MM.1S (cell line): ENCODE results near the gene TSPO2.

Experiments
- DNase-seq: peaks from one replicate; pipeline ENCODE4 v3.0.0-alpha.2; 2015
- H2AFZ ChIP-seq: fragments of 300-600 bp; sonication (generic); 2 replicates; pipeline ENCODE4 v1.6.0; 2016; ENCODE audit warnings: antibody characterized with exemption, low read length
- H3F3A ChIP-seq: fragments of 300-600 bp; sonication (generic); 2 replicates; pipeline ENCODE4 v1.6.1; 2016; ENCODE audit warnings: mild to moderate bottlenecking, antibody characterized with exemption, low read length, moderate library complexity, mixed read lengths; ENCODE audit not compliant: insufficient read depth
- H3K27ac ChIP-seq: fragments of 300-600 bp; sonication (generic); 2 replicates; pipeline ENCODE4 v1.5.1; 2016; ENCODE audit warnings: mild to moderate bottlenecking, low read length
- H3K27me3 ChIP-seq: fragments of 300-600 bp; sonication (generic); replicated peaks from 2 replicates; pipeline ENCODE4 v1.6.0; 2016; ENCODE audit warnings: low read length; ENCODE audit not compliant: insufficient read depth
- H3K36me3 ChIP-seq: fragments of 300-600 bp; sonication (generic); replicated peaks from 2 replicates; pipeline ENCODE4 v1.6.1; 2016; ENCODE audit warnings: mild to moderate bottlenecking, low read length, mixed read lengths; ENCODE audit not compliant: insufficient read depth
- H3K4me1 ChIP-seq: fragments of 300-600 bp; sonication (generic); 2 replicates; pipeline ENCODE4 v1.6.1; 2016; ENCODE audit warnings: low read length, mixed read lengths
- H3K4me2 ChIP-seq: fragments of 300-600 bp; sonication (generic); 2 replicates; pipeline ENCODE4 v1.6.0; 2016; ENCODE audit warnings: low read depth, low read length
- H3K4me3 ChIP-seq: fragments of 300-600 bp; sonication (generic); 2 replicates; pipeline ENCODE4 v1.5.1; 2016; ENCODE audit warnings: low read length, mixed read lengths
- H3K79me2 ChIP-seq: fragments of 300-600 bp; sonication (generic); 2 replicates; pipeline ENCODE4 v1.6.1; 2016; ENCODE audit warnings: mixed run types, low read length, mixed read lengths
- H3K9ac ChIP-seq: fragments of 300-600 bp; sonication (generic); 2 replicates; pipeline ENCODE4 v1.6.1; 2016; ENCODE audit warnings: low read length, mixed read lengths
- H3K9me2 ChIP-seq: fragments of 300-600 bp; sonication (generic); replicated peaks from 2 replicates; pipeline ENCODE4 v1.6.1; 2016; ENCODE audit warnings: mild to moderate bottlenecking, low read length, mixed read lengths; ENCODE audit not compliant: insufficient read depth
- H3K9me3 ChIP-seq: fragments of 300-600 bp; sonication (generic); replicated peaks from 2 replicates; pipeline ENCODE4 v1.6.1; 2016; ENCODE audit warnings: mild to moderate bottlenecking, low read length, mixed read lengths; ENCODE audit not compliant: insufficient read depth
- H4K20me1 ChIP-seq: fragments of 300-600 bp; sonication (generic); 2 replicates; pipeline ENCODE4 v1.6.1; 2016; ENCODE audit warnings: mild to moderate bottlenecking, low read length, moderate library complexity, mixed read lengths; ENCODE audit not compliant: insufficient read depth
- CTCF ChIP-seq: fragments of 300-600 bp; sonication (generic); IDR thresholded peaks from 2 replicates; pipeline ENCODE4 v1.5.1; 2016; ENCODE audit warnings: antibody characterized with exemption, low read length, mixed read lengths
- EZH2 ChIP-seq: fragments of 300-600 bp; sonication (generic); optimal IDR thresholded peaks from 2 replicates; pipeline ENCODE3; 2017; ENCODE audit warnings: low read depth, mild to moderate bottlenecking, antibody characterized with exemption, low read length, mixed read lengths
- EZH2phosphoT487 ChIP-seq: fragments of 300-600 bp; sonication (generic); IDR thresholded peaks from 2 replicates; pipeline ENCODE4 v1.6.1; 2018; ENCODE audit warnings: antibody characterized with exemption, low read length

The TSPO2 gene

GRCh38 chr6:41055149-41055548 is 12.9 kb downstream of the TSPO2 start:
- Histone ChIP-seq H3K9me3 (no peaks in the 10 kb centered on the region), H4K20me1 (no peaks in the 10 kb centered on the region), H3K27ac (peak overlapping the region; percentile 18; the same call in 1 of the 2 replicates), H3K27me3 (no peaks in the 10 kb centered on the region), H3K79me2 (no peaks in the 10 kb centered on the region), H3K4me3 (no peak overlapping the region), H3K9ac (no peak overlapping the region), H3K9me2 (no peaks in the 10 kb centered on the region), H3K4me1 (peaks cover 22% of the 10 kb centered on the region), H2AFZ (no peak overlapping the region), H3K4me2 (peak overlapping the region; percentile 64), H3K36me3 (no peaks in the 10 kb centered on the region), H3F3A (no peaks in the 10 kb centered on the region)
- DNase-seq = peak; percentile 25
- no peak for TF ChIP-seq CTCF
- no peak for TF ChIP-seq EZH2
- TF ChIP-seq EZH2phosphoT487 = no peak

GRCh38 chr6:41056768-41057490 is 14.7 kb downstream of the TSPO2 start:
- no peak overlapping the region for H3K27ac ChIP-seq
- H3K79me2 ChIP-seq = no peaks in the 10 kb centered on the region
- no peaks in the 10 kb centered on the region for H3F3A ChIP-seq
- H3K9me2 ChIP-seq = no peaks in the 10 kb centered on the region
- peaks cover 21% of the 10 kb centered on the region for H3K4me1 ChIP-seq
- no peak overlapping the region for H3K4me3 ChIP-seq
- no peak overlapping the region for H2AFZ ChIP-seq
- no peaks in the 10 kb centered on the region for H3K36me3 ChIP-seq
- H3K4me2 ChIP-seq = no peak overlapping the region
- no peaks in the 10 kb centered on the region for H3K27me3 ChIP-seq
- no peaks in the 10 kb centered on the region for H3K9me3 ChIP-seq
- DNase-seq = no peak
- TF ChIP-seq EZH2 (no peak), CTCF (no peak), EZH2phosphoT487 (no peak)
- H4K20me1 ChIP-seq = no peaks in the 10 kb centered on the region
- H3K9ac ChIP-seq = no peak overlapping the region

- Histone ChIP-seq H3K4me1 (peaks cover 15% of the 10 kb centered on the region), H3K9me3 (no peaks in the 10 kb centered on the region), H3K36me3 (no peaks in the 10 kb centered on the region), H3K27ac (no peak overlapping the region), H3F3A (no peaks in the 10 kb centered on the region), H3K9ac (no peak overlapping the region), H3K79me2 (no peaks in the 10 kb centered on the region), H3K9me2 (no peaks in the 10 kb centered on the region), H3K4me2 (no peak overlapping the region), H2AFZ (no peak overlapping the region), H4K20me1 (no peaks in the 10 kb centered on the region), H3K4me3 (no peak overlapping the region), H3K27me3 (no peaks in the 10 kb centered on the region)
- no peak for DNase-seq
- TF ChIP-seq EZH2 (no peak), EZH2phosphoT487 (no peak), CTCF (no peak)
These were observed 16.5 kb downstream of the TSPO2 start for GRCh38 chr6:41058783-41059181.
